A549 treated with Mapracorat at 1 μM for 4 hours (cell line): Measurements from ENCODE around the gene PNKP. TPM values are rescaled to one million over a fixed set of nuclear protein-coding genes. Genes with fewer than 3 reads are reported as not detected.

ENCODE experiments used
- total RNA-seq: library from RNA; stranded (reverse); fragments of 200-300 nt; extraction: Qiagen RNA extraction; gene quantifications from 5 replicates; pipeline ENCODE4 v1.2.3, GENCODE V29; 2022

PNKP gene
- 42.9 to 59.9 TPM (median 52.0 TPM) in 5 replicates for total RNA-seq

GRCh38 chr19:49866933-49867782 is at the start of gene PNKP:
TSS of gene PNKP (minus strand) at chr19:49867576. CDS start at chr19:49867204, 372 bp downstream.

GRCh38 chr19:49896863-49897621 is 29.7 kb upstream of the PNKP start, which contains the start of gene IL4I1:
TSS of gene IL4I1 (minus strand) at chr19:49896887. CDS start at chr19:49896160, 727 bp downstream.

GRCh38 chr19:49877020-49877878 is 9.9 kb upstream of the PNKP start, which contains the start of the genes AKT1S1 and TBC1D17:
TSS of gene AKT1S1 (minus strand) at chr19:49877355. CDS start at chr19:49873295, 4,060 bp downstream.
TSS of gene TBC1D17 (plus strand) at chr19:49877702. CDS start at chr19:49877724, 22 bp downstream.

GRCh38 chr19:49850487-49851342 is 16.7 kb downstream of the PNKP start, which contains the start of gene PTOV1:
TSS of gene PTOV1 (plus strand) at chr19:49851159.

GRCh38 chr19:49817964-49818648 is 49.3 kb downstream of the PNKP start, which contains the start of gene MED25:
TSS of gene MED25 (plus strand) at chr19:49818289. CDS start at chr19:49818342, 53 bp downstream.

GRCh38 chr19:49812997-49813861 is 54.1 kb downstream of the PNKP start, which contains the start of gene FUZ:
TSS of gene FUZ (minus strand) at chr19:49813292. CDS start at chr19:49813106, 186 bp downstream.

Other genes starting within 250 kb of the PNKP start
- 99.6 to 157 TPM (median 144 TPM) in 5 replicates for gene RRAS, start 227.4 kb downstream of the PNKP start, total RNA-seq
- gene SCAF1, start 225.4 kb downstream of the PNKP start, total RNA-seq, result 39.5 to 69.3 TPM (median 65.3 TPM) in 5 replicates
- 74.8 to 117 TPM (median 95.5 TPM) in 5 replicates for gene IRF3, start 201.7 kb downstream of the PNKP start, total RNA-seq
- gene BCL2L12, start 201.6 kb downstream of the PNKP start, total RNA-seq, result 53.4 to 73.8 TPM (median 70.9 TPM) in 5 replicates
- 403 to 432 TPM (median 421 TPM) in 5 replicates for gene PRMT1, start 190.3 kb downstream of the PNKP start, total RNA-seq
- 3.6 to 7.2 TPM (median 5.1 TPM) in 5 replicates for gene ADM5, start 178.0 kb downstream of the PNKP start, total RNA-seq
- gene CPT1C, start 176.5 kb downstream of the PNKP start, total RNA-seq, result 11.0 to 15.0 TPM (median 14.0 TPM) in 5 replicates
- gene TSKS, start 104.3 kb downstream of the PNKP start, total RNA-seq, result not detected in 5 replicates
- gene AP2A1, start 100.6 kb downstream of the PNKP start, total RNA-seq, result 40.1 to 57.8 TPM (median 55.4 TPM) in 5 replicates
- 13.3 to 16.4 TPM (median 14.5 TPM) in 5 replicates for gene FUZ, start 54.3 kb downstream of the PNKP start, total RNA-seq
- 45.8 to 71.0 TPM (median 68.3 TPM) in 5 replicates for gene MED25, start 49.3 kb downstream of the PNKP start, total RNA-seq
- 109 to 158 TPM (median 143 TPM) in 5 replicates for gene PTOV1, start 16.4 kb downstream of the PNKP start, total RNA-seq
- 67.2 to 121 TPM (median 103 TPM) in 5 replicates for gene AKT1S1, start 9.8 kb upstream of the PNKP start, total RNA-seq
- gene TBC1D17, start 10.1 kb upstream of the PNKP start, total RNA-seq, result 17.4 to 22.9 TPM (median 20.4 TPM) in 5 replicates
- 0.35 to 0.71 TPM (median 0.59 TPM) in 5 replicates for gene IL4I1, start 29.3 kb upstream of the PNKP start, total RNA-seq
- 39.0 to 57.8 TPM (median 54.8 TPM) in 5 replicates for gene ATF5, start 61.6 kb upstream of the PNKP start, total RNA-seq
- 66.7 to 94.5 TPM (median 87.1 TPM) in 5 replicates for gene NUP62, start 61.9 kb upstream of the PNKP start, total RNA-seq
- 0.04 to 0.14 TPM (median 0.06 TPM) in 4 of 5 replicates, not detected in the other for gene SIGLEC11, start 93.6 kb upstream of the PNKP start, total RNA-seq
- gene VRK3, start 157.8 kb upstream of the PNKP start, total RNA-seq, result 34.8 to 40.7 TPM (median 38.7 TPM) in 5 replicates
- gene ZNF473, start 158.4 kb upstream of the PNKP start, total RNA-seq, result 7.7 to 10.2 TPM (median 9.6 TPM) in 5 replicates